ENCODE data around the gene RNF182. TPM values are rescaled to one million over a fixed set of nuclear protein-coding genes. Genes with fewer than 3 reads are reported as not detected.

RNF182 gene
- total and polyA plus RNA-seq, 2 donors (not counting 1 experiment from before 2014, with no cell fraction given) = 2.5 to 14.1 TPM

DNA sequence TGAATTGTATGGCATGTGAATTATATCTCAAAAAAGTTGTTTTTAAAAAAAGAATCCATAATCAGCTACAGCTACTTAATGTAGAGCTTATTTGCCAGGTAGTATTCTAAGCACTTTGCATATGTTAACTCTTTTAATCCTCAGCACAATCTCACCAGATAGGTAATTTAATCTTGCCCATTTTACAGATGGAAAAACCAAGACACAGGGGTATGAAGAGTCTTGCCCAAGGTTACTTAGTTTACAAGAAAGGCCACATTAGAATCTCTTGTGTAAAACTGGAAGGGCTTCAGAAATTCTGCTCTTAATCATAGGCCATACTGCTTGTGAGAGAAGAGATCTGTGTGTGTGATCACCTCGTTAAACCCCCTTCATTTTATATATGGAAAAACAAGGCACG, 13.4 kb upstream of the RNF182 start:
- Histone ChIP-seq H4K20me1 (ENCODE audit: control insufficient read depth, extremely low read depth, insufficient read depth, low read length) (no peaks in the 10 kb centered on the region), H3K27me3 (ENCODE audit: control insufficient read depth, insufficient read depth, low read length) (no peaks in the 10 kb centered on the region), H3K9me3 (ENCODE audit: control insufficient read depth, insufficient read depth, low read depth, low read length) (no peaks in the 10 kb centered on the region), H3K4me2 (ENCODE audit: extremely low read depth, insufficient read depth, low read length) (no peak overlapping the region), H3K79me2 (ENCODE audit: control insufficient read depth, insufficient read depth, low read length) (no peaks in the 10 kb centered on the region), H3K4me1 (ENCODE audit: control insufficient read depth, extremely low read depth, insufficient read depth, low read length) (no peaks in the 10 kb centered on the region), H3K9ac (ENCODE audit: insufficient read depth, low read length) (no peak overlapping the region), H3K4me3 (replicated peaks in 1 of 4; ENCODE audit: control extremely low read depth in 1 of 4, insufficient read depth in 1 of 4, low read depth in 3 of 4, low read length in 4 of 4) (no peak overlapping the region), H3K27ac (ENCODE audit: insufficient read depth, low read length) (no peak overlapping the region), H2AFZ (ENCODE audit: low read length) (no peak overlapping the region), H3K36me3 (ENCODE audit: control insufficient read depth, insufficient read depth, low read length) (no peaks in the 10 kb centered on the region)
- TF ChIP-seq EZH2 (IDR thresholded peaks at IDR 0.05; ENCODE audit: low read length, missing control alignments) = no peak
- TF ChIP-seq, protein P1, sequence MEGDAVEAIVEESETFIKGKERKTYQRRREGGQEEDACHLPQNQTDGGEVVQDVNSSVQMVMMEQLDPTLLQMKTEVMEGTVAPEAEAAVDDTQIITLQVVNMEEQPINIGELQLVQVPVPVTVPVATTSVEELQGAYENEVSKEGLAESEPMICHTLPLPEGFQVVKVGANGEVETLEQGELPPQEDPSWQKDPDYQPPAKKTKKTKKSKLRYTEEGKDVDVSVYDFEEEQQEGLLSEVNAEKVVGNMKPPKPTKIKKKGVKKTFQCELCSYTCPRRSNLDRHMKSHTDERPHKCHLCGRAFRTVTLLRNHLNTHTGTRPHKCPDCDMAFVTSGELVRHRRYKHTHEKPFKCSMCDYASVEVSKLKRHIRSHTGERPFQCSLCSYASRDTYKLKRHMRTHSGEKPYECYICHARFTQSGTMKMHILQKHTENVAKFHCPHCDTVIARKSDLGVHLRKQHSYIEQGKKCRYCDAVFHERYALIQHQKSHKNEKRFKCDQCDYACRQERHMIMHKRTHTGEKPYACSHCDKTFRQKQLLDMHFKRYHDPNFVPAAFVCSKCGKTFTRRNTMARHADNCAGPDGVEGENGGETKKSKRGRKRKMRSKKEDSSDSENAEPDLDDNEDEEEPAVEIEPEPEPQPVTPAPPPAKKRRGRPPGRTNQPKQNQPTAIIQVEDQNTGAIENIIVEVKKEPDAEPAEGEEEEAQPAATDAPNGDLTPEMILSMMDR (conservative IDR thresholded peaks at IDR 0.05 in 1 of 2, IDR thresholded peaks at IDR 0.05 in 1 of 2; ENCODE audit: low read depth in 1 of 2, low read length in 2 of 2) = no peak
- no peak for DNase-seq (ENCODE audit: low read depth in 2 of 2)

DNA sequence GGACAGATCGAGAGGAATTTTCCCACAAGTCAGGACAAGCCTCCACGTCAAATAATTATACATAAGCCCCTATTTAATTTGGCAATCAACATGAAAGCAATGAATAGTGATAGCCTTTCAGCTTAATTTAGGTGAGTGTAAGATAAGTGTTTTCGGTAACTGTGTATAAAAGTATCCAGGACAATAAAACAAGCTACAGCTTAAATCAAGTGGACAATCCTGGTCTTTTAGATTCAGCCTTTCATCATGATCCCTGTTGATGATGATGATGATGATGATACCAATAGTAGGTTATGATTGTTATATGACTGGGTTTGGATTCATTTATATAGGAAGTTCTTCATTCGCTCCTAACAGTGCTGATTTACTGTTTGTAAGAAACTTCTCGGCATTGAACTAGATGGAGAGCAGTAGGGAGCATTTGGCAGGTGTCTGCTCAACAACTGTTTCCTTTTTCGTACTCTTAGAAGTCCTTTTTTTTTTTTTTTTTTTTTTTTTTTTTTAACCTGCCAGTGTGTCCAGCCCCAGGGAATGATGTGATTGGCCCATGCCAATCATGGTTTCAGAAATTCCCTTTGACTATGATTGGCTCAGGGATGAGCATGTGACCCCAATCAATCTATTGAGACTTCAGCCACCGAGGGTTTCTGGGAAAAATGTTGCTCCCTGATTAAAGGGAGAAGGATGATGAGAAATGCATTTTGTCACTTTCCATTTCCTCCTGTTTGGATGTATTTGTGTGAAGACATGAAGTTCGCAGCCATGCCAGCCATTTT, 11.3 kb upstream of the RNF182 start:
- Histone ChIP-seq H3K27me3 (ENCODE audit: control insufficient read depth, insufficient read depth, low read length) (no peaks in the 10 kb centered on the region), H3K4me2 (ENCODE audit: extremely low read depth, insufficient read depth, low read length) (no peak overlapping the region), H3K36me3 (ENCODE audit: control insufficient read depth, insufficient read depth, low read length) (no peaks in the 10 kb centered on the region), H3K4me1 (ENCODE audit: control insufficient read depth, extremely low read depth, insufficient read depth, low read length) (no peaks in the 10 kb centered on the region), H3K4me3 (replicated peaks in 1 of 4; ENCODE audit: control extremely low read depth in 1 of 4, insufficient read depth in 1 of 4, low read depth in 3 of 4, low read length in 4 of 4) (no peak overlapping the region), H4K20me1 (ENCODE audit: control insufficient read depth, extremely low read depth, insufficient read depth, low read length) (no peaks in the 10 kb centered on the region), H3K9ac (ENCODE audit: insufficient read depth, low read length) (no peak overlapping the region), H3K9me3 (ENCODE audit: control insufficient read depth, insufficient read depth, low read depth, low read length) (no peaks in the 10 kb centered on the region), H3K27ac (ENCODE audit: insufficient read depth, low read length) (no peak overlapping the region), H2AFZ (ENCODE audit: low read length) (no peak overlapping the region), H3K79me2 (ENCODE audit: control insufficient read depth, insufficient read depth, low read length) (no peaks in the 10 kb centered on the region)
- no peak for TF ChIP-seq EZH2 (IDR thresholded peaks at IDR 0.05; ENCODE audit: low read length, missing control alignments)
- TF ChIP-seq, protein P1 (conservative IDR thresholded peaks at IDR 0.05 in 1 of 2, IDR thresholded peaks at IDR 0.05 in 1 of 2; ENCODE audit: low read depth in 1 of 2, low read length in 2 of 2) = no peak
- no peak for DNase-seq (ENCODE audit: low read depth in 2 of 2)

DNA sequence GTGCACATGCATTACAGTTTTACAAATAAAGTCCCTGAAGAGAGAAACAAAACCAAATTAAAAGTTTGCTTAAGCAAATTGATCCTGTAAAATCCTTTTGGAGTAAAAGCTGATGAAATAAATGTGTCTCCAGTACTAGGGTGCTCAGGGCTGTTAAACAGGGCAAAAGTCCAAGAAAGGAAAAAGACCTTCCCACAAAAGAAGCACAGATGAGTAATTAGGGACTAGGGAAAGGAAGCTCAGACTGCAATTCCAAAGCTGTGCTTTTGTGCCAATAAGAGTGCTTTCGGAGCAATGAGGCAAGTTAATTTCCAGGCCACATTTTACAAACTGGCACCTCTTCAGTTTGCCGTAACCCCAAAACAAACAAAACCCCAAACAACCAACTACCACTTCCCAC, 10.4 kb upstream of the RNF182 start:
- H3K9ac ChIP-seq (ENCODE audit: insufficient read depth, low read length) = no peak overlapping the region
- H3K27me3 ChIP-seq (ENCODE audit: control insufficient read depth, insufficient read depth, low read length) = no peaks in the 10 kb centered on the region
- no peak for TF ChIP-seq EZH2 (IDR thresholded peaks at IDR 0.05; ENCODE audit: low read length, missing control alignments)
- TF ChIP-seq, protein P1 (conservative IDR thresholded peaks at IDR 0.05 in 1 of 2, IDR thresholded peaks at IDR 0.05 in 1 of 2; ENCODE audit: low read depth in 1 of 2, low read length in 2 of 2) = no peak
- H3K27ac ChIP-seq (ENCODE audit: insufficient read depth, low read length) = no peak overlapping the region
- no peaks in the 10 kb centered on the region for H3K9me3 ChIP-seq (ENCODE audit: control insufficient read depth, insufficient read depth, low read depth, low read length)
- no peak overlapping the region for H3K4me2 ChIP-seq (ENCODE audit: extremely low read depth, insufficient read depth, low read length)
- no peaks in the 10 kb centered on the region for H3K36me3 ChIP-seq (ENCODE audit: control insufficient read depth, insufficient read depth, low read length)
- peak; percentile 48 to 62 for DNase-seq (ENCODE audit: low read depth in 2 of 2)
- no peaks in the 10 kb centered on the region for H3K79me2 ChIP-seq (ENCODE audit: control insufficient read depth, insufficient read depth, low read length)
- H3K4me3 ChIP-seq (replicated peaks in 1 of 4; ENCODE audit: control extremely low read depth in 1 of 4, insufficient read depth in 1 of 4, low read depth in 3 of 4, low read length in 4 of 4) = no peak overlapping the region
- no peak overlapping the region for H2AFZ ChIP-seq (ENCODE audit: low read length)
- no peaks in the 10 kb centered on the region for H4K20me1 ChIP-seq (ENCODE audit: control insufficient read depth, extremely low read depth, insufficient read depth, low read length)
- H3K4me1 ChIP-seq (ENCODE audit: control insufficient read depth, extremely low read depth, insufficient read depth, low read length) = no peaks in the 10 kb centered on the region
